ENCODE data around the gene ELN.

Gene ELN

DNA sequence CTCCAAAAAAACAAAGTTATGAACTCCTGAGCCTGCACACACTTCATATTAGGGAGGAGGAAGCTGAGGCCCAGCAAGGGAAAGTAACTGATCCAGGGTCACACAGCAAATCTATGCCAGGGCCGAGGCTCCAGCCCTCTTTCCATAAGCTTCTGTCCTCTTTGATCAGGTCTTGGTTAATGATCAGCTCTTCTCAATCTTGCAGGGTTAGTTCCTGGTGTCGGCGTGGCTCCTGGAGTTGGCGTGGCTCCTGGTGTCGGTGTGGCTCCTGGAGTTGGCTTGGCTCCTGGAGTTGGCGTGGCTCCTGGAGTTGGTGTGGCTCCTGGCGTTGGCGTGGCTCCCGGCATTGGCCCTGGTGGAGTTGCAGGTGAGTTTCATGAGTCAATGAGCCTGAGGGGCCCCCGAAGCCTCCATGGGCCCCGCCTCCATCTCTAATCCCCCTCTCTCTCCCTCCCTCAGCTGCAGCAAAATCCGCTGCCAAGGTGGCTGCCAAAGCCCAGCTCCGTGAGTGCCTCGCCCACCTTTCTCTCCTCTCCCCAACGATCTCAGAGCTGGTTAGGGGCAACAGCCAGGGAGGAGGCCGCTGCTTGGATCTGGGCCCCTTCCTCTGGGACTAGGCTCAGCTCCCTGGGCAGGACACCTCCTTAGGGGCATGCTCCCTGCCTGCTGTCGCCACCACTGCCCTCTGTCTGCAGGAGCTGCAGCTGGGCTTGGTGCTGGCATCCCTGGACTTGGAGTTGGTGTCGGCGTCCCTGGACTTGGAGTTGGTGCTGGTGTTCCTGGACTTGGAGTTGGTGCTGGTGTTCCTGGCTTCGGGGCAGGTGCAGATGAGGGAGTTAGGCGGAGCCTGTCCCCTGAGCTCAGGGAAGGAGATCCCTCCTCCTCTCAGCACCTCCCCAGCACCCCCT is 32.0 kb downstream of the ELN start:
- DNase-seq (ENCODE audit: low read depth in 2 of 2), result no peak

GRCh38 chr7:74061840-74062539 is 34.0 kb downstream of the ELN start:
- peak; percentile 27 to 32 for DNase-seq (ENCODE audit: low read depth in 2 of 2)

DNA sequence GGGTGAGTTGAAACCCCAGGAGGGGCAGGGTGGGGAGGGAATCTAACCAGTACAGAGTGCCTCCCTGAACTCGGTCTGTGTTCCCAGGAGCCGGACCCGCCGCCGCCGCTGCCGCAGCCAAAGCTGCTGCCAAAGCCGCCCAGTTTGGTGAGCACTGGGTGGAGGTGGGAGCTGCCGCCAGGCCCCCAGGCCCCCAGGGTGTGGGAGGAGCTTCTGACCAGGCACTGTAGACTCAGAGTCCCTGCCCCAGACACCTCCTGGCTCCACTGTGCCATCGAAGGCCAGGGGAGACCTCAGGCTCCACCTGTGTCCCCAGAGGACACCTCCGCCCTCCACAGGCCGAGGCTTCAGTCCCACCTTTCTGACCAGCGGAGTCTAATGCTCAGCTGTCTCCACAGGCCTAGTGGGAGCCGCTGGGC is 35.3 kb downstream of the ELN start:
- no peak for DNase-seq (ENCODE audit: low read depth in 2 of 2)

- DNase-seq (ENCODE audit: low read depth in 2 of 2), result no peak
These were observed 35.7 kb downstream of the ELN start for GRCh38 chr7:74063646-74064045.

- DNase-seq (ENCODE audit: low read depth in 2 of 2), result no peak
These were observed 36.7 kb downstream of the ELN start for GRCh38 chr7:74064696-74065095.

GRCh38 chr7:74066626-74067025 is 38.7 kb downstream of the ELN start:
- DNase-seq (ENCODE audit: low read depth in 2 of 2), result no peak

DNA sequence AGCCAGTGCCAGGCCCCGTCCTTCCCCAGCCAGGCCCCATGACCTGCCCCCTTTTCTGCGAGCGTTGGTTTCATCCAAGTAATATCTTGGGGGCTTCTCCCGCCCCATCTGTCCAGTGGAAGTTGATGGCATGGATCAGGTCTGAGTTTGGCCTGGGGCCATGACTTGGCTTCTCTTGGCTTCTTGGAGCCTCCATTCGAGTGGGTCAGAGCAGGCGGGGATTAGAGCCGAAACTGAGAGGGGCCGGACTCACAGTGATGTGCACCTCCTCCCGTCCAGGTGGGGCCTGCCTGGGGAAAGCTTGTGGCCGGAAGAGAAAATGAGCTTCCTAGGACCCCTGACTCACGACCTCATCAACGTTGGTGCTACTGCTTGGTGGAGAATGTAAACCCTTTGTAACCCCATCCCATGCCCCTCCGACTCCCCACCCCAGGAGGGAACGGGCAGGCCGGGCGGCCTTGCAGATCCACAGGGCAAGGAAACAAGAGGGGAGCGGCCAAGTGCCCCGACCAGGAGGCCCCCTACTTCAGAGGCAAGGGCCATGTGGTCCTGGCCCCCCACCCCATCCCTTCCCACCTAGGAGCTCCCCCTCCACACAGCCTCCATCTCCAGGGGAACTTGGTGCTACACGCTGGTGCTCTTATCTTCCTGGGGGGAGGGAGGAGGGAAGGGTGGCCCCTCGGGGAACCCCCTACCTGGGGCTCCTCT is 40.6 kb downstream of the ELN start:
- no peak for DNase-seq (ENCODE audit: low read depth in 2 of 2)

DNA sequence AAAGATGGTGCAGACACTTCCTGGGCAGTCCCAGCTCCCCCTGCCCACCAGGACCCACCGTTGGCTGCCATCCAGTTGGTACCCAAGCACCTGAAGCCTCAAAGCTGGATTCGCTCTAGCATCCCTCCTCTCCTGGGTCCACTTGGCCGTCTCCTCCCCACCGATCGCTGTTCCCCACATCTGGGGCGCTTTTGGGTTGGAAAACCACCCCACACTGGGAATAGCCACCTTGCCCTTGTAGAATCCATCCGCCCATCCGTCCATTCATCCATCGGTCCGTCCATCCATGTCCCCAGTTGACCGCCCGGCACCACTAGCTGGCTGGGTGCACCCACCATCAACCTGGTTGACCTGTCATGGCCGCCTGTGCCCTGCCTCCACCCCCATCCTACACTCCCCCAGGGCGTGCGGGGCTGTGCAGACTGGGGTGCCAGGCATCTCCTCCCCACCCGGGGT is 41.1 kb downstream of the ELN start:
- DNase-seq (ENCODE audit: low read depth in 2 of 2), result no peak

GRCh38 chr7:74069790-74070618 is 42.0 kb downstream of the ELN start:
- DNase-seq (ENCODE audit: low read depth in 2 of 2), result no peak

DNA sequence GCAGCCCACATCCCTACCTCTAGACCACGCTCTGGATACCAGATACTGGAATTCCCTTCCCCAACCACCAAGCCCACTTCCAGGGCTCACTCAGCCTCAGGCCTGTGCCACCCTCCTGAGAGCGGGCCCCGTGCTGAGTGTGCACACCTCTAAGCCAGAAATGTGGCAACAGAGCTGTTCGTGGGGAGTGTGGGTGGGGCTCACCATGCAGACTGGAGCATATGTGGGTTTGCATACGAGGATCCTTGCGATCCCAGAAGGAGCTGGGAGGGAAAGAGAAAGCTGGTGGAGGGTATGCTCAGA is 42.6 kb downstream of the ELN start:
- DNase-seq (ENCODE audit: low read depth in 2 of 2), result no peak

DNA sequence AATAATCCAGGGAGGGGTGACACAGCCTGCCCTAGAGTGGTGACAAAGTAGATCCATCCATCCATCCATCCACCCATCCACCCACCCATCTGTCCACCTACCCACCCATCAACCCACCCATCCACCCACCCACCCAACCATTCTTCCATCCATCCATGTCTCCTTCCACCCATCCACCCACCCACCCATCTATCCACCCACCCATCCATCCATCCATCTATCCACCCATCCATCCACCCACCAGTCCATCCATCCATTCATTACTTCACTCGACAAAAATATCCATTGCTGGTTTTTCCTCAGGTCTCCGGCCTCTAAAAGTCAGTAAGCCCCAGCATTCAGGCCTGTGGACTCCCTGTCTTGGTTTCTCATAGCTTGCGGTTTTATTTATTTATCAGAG is 43.1 kb downstream of the ELN start:
- no peak for DNase-seq (ENCODE audit: low read depth in 2 of 2)

DNA sequence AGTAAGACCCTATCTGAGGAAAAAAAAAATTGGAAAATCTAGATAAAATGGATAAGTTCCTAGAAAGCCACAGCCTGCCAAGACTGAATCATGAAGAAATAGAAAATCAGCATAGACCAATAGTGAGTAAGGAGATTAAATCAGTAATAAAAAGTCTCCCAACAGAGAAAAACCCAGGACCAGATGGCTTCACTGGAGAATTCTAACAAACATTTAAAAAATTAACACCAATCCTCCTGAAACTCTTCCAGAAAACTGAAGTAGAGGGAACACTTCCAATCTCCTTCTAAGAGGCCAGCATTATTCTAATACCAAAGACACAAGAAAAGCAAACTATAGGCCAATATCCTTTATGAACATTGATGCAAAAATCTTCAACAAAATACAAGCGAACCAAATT is 46.8 kb downstream of the ELN start:
- no peak for DNase-seq (ENCODE audit: low read depth in 2 of 2)

- DNase-seq (ENCODE audit: low read depth in 2 of 2), result no peak
These were observed 50.5 kb downstream of the ELN start for GRCh38 chr7:74078461-74078860.

GRCh38 chr7:74082770-74083116 is 54.8 kb downstream of the ELN start:
- DNase-seq (ENCODE audit: low read depth in 2 of 2), result no peak

DNA sequence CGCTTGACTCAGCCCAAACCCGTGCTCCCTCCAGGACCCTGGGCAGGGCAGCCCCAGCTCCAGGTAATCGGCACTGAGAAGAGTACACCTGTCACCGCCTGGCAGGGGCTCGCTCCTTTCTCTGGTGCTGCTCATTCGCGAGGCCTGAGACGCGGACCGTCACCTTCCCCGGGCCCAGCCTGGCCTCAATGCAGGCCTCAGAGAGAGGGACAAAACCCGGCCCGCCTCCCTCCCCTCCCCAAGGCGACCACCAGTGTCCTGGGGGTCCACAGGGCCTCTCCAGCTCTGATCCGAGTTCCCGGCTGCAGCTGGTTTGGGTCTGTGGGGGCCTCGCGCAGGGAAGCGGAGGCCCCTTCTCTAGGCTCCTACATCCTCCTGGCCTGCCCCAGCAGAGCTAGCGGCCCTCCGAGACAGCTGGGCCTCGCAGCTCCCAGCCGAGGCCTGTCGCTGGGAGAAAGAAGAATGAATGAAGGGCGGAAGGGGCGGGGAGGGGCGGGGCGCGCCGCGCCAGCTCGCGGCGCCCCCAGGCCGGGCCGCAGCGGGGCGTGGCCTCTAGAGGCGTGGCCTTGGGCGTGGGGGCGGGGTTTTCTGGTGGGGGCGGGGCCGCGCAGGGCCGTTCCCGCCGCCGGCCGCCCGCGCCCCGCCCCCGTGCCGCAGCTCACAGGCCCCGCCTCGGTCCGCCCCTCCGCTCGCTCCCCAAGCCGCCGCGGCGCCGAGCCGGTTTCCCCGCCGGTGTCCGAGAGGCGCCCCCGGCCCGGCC is 55.3 kb downstream of the ELN start, which contains the start of gene LIMK1:
LIMK1 (plus strand) TSS at position 688 of the 760 bp plus-strand sequence. CDS start 187 bp downstream, outside the sequence.
- peak; percentile 70 to 74 for DNase-seq (ENCODE audit: low read depth in 2 of 2)

- DNase-seq (ENCODE audit: low read depth in 2 of 2), result no peak
These were observed 56.2 kb downstream of the ELN start for GRCh38 chr7:74083928-74084721.

DNA sequence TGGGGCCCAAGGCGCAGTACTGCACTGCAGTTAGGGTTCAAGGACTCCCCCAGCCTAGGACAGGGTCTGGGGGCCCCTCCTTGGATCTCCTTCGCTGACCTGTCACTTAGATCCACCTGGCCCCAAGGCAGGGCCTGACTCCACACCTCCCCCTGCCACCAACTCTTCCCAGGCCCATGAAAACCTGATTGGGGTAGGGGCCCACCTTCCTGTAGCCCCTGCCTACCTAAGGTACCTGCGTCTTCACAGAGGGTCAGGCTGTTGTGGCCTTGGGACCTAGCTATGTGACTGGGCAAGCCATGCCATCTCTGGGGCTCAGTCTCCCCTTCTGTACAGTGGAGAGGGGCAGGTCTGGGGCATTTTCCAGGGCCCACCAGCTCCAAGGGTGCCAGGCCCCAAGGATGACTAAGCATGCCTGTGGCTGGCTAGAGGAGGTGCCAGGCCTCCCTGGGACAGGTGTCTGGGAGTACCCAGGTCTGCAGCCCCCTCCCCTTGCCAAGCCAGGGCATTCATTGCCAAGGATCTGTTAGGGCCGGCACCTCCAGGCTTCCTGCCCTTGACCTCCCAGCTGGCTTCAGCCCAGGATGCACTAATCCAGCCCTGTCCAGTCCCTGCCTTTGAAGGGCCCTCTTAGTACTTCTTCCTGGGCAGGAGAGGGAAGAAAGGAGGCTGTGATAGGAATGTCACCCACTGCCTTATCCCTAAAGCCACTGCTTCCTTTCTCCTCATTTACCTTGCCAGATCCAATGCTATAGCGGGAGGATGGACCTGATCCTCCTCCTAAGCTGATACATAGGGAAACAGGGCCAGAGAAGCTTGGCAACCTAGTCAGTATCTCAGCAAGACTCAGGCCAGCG is 57.0 kb downstream of the ELN start:
- no peak for DNase-seq (ENCODE audit: low read depth in 2 of 2)

DNA sequence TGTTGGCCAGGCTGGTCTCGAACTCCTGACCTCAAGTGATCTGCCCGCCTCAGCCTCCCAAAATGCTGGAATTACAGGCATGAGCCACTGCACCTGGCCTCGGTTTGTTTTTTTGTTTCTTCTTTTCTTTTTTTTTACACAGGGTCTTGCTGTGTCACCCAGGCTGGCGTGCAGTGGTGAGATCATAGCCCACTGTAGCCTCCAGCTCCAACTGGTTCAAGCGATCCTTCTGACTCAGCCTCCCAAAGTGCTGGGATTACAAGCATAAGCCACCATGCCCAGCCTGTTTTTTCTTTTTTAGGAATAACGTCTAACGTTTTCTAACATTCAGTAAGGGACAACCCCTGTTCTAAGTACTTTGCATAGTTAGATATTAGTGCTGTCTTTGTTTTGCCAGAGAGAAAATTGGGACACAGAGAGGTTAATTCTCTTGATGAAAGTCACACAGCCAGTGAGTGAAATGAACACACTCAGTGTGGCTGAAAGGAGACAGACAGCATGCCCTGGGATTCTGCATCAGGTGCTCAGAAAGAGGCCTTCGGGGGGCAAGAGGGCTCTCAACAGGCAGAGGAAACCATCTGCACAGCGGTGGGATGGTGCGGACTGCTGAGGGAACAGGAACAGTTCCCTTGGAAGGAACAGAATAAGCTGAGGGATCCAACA is 59.9 kb downstream of the ELN start:
- no peak for DNase-seq (ENCODE audit: low read depth in 2 of 2)

All from stimulated activated CD8-positive, alpha-beta memory T cell treated with anti-CD3 and anti-CD28 coated beads, Interleukin-2, amount 100 ng/mL, for 48 hours (primary cell).